KMS-11 (cell line): ENCODE data around the gene BST1.

Source experiments
- H2AFZ ChIP-seq: fragments of 200-600 bp; sonication (generic); 2 replicates; pipeline ENCODE4 v1.6.1; 2016; ENCODE audit warnings: antibody characterized with exemption, mixed run types, low read depth
- H3K27ac ChIP-seq: fragments of 200-600 bp; sonication (generic); 2 replicates; pipeline ENCODE4 v1.6.1; 2016; ENCODE audit warnings: mild to moderate bottlenecking, mixed run types
- H3K27me3 ChIP-seq: fragments of 200-600 bp; sonication (generic); 2 replicates; pipeline ENCODE4 v1.6.1; 2017; ENCODE audit warnings: mild to moderate bottlenecking, low read depth, mixed run types, moderate library complexity; ENCODE audit not compliant: insufficient read depth
- H3K36me3 ChIP-seq: fragments of 200-600 bp; sonication (generic); 2 replicates; pipeline ENCODE4 v1.6.1; 2017; ENCODE audit warnings: mild to moderate bottlenecking, mixed run types; ENCODE audit not compliant: insufficient read depth
- H3K4me1 ChIP-seq: fragments of 200-600 bp; sonication (generic); 2 replicates; pipeline ENCODE4 v1.6.1; 2016; ENCODE audit warnings: mild to moderate bottlenecking, low read depth, mixed run types; ENCODE audit not compliant: poor library complexity, severe bottlenecking
- H3K4me2 ChIP-seq: fragments of 200-600 bp; sonication (generic); 2 replicates; pipeline ENCODE4 v1.7.0; 2016; ENCODE audit warnings: mild to moderate bottlenecking, mixed run types
- H3K4me3 ChIP-seq: fragments of 200-600 bp; sonication (generic); IDR thresholded peaks from 2 replicates; pipeline ENCODE4 v1.6.1; 2017; ENCODE audit warnings: low read depth, low read length, mixed read lengths; ENCODE audit not compliant: insufficient read depth
- H3K79me2 ChIP-seq: fragments of 200-600 bp; sonication (generic); 2 replicates; pipeline ENCODE4 v1.6.1; 2016; ENCODE audit warnings: low read depth, mixed run types; ENCODE audit not compliant: insufficient read depth
- H3K9ac ChIP-seq: fragments of 200-600 bp; sonication (generic); 2 replicates; pipeline ENCODE4 v1.6.1; 2016; ENCODE audit warnings: mild to moderate bottlenecking, mixed run types
- H4K20me1 ChIP-seq: fragments of 200-600 bp; sonication (generic); 2 replicates; pipeline ENCODE4 v1.6.1; 2016; ENCODE audit warnings: mild to moderate bottlenecking, mixed run types; ENCODE audit not compliant: insufficient read depth
- TF ChIP-seq, protein P1 (sequence below): fragments of 200-600 bp; sonication (generic); conservative IDR thresholded peaks from 2 replicates; pipeline ENCODE4 v1.6.1; 2017; ENCODE audit warnings: low read depth, mild to moderate bottlenecking, antibody characterized with exemption, low read length, moderate library complexity, mixed read lengths

BST1 gene

DNA sequence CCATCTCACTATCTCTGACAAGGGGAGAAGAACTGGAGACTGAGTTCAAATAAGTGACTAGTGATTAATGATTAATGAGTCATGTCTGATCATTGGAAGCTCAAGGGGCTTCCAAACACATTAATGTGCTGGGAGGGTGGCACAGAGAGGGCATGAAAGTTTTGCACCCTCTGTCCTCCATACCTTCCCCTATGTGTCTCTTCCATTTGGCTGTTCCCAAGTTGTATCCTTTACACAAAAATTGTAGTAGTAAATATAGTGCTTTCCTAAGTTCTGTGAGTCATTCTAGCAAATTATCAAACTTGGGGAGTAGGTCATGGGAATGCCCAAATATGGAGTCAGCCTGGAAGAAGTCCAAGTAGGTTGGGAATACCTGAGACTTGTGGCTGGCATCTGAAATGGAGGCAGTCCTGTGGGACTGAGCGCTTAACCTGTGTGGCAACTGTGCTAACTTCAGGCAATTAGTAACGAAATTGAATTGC, 25.3 kb upstream of the BST1 start:
- Histone ChIP-seq H3K4me1 (peaks cover 3% of the 10 kb centered on the region), H3K36me3 (no peaks in the 10 kb centered on the region), H3K27ac (no peak overlapping the region), H3K4me2 (no peak overlapping the region), H4K20me1 (no peaks in the 10 kb centered on the region), H3K4me3 (no peak overlapping the region), H3K9ac (no peak overlapping the region), H2AFZ (no peak overlapping the region), H3K27me3 (no peaks in the 10 kb centered on the region), H3K79me2 (0 out of 2 replicates have a peak, but pooled peaks cover 6% of the 10 kb centered on the region)
- TF ChIP-seq, protein P1, sequence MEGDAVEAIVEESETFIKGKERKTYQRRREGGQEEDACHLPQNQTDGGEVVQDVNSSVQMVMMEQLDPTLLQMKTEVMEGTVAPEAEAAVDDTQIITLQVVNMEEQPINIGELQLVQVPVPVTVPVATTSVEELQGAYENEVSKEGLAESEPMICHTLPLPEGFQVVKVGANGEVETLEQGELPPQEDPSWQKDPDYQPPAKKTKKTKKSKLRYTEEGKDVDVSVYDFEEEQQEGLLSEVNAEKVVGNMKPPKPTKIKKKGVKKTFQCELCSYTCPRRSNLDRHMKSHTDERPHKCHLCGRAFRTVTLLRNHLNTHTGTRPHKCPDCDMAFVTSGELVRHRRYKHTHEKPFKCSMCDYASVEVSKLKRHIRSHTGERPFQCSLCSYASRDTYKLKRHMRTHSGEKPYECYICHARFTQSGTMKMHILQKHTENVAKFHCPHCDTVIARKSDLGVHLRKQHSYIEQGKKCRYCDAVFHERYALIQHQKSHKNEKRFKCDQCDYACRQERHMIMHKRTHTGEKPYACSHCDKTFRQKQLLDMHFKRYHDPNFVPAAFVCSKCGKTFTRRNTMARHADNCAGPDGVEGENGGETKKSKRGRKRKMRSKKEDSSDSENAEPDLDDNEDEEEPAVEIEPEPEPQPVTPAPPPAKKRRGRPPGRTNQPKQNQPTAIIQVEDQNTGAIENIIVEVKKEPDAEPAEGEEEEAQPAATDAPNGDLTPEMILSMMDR, result no peak

DNA sequence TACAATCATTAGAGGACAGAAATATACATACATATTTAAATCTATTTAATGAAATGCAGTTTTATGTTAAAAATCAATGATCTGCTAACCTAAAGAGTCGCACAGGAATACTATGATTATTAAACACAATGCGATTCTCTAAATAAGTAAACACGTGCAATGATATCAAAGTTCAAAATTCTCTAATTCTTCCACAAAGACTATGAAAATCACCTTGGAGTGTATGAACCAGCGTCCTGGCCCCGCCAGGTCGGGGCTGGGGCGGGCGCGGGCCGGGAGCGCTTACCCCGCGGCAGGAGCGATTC, 21.8 kb upstream of the BST1 start:
- TF ChIP-seq, protein P1, result no peak
- peak overlapping the region; percentile 80 for H3K27ac ChIP-seq
- no peaks in the 10 kb centered on the region for H3K27me3 ChIP-seq
- no peaks in the 10 kb centered on the region for H3K36me3 ChIP-seq
- H3K79me2 ChIP-seq, result 0 out of 2 replicates have a peak, but pooled peaks cover 2% of the 10 kb centered on the region
- no peak overlapping the region for H3K4me3 ChIP-seq
- no peaks in the 10 kb centered on the region for H4K20me1 ChIP-seq
- H3K9ac ChIP-seq, result peak overlapping the region; percentile 83
- H2AFZ ChIP-seq, result peak overlapping the region; percentile 92
- peak overlapping the region; percentile 39; the same call in 1 of the 2 replicates for H3K4me2 ChIP-seq
- H3K4me1 ChIP-seq, result peaks cover 7% of the 10 kb centered on the region

DNA sequence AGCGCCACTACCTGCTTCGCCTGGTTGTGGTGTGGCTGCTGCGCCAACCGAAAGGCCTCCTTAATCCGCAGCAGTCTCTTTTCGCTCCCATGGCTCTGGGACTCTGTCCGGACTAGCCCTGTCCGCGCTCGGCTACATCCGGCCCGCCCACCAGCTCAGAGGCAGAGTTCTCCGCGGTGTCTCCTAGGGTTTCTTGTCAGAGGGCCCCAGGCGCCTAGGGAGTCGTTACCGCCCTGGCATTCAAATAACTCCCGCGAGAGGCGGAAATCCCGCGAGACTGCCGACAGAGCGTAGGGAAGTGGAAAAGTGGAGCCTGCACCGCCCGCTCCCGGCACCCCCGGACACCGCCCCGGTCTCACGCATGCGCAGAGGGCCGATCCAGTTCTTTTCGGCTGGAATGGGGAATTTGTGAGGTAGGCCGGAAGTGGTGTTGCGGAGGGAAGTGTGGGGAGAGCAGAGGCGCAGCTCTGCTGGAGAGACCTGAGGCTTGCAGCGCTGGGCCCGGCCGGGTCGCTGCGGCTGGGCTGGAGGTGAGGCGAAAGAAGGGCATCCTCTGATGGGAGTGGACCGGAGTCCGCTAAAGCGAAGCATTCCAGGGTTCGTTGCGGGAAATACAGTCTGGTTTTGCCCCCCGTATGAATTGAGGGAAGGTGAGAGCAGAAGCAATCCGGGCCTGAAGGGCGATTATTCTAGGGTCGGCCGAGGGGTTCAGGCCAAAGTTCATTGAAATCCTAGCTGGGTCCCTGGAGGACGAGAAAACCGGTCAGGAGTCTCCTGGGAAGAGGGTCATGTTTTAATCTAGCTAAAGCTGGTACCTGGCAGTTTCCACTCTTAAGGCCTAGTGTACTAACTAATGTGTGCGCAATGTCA, 21.3 kb upstream of the BST1 start, which contains the start of gene FAM200B:
Gene FAM200B (plus strand): TSS at position 456 of the 870 bp plus-strand sequence. CDS start 5,151 bp downstream, outside the sequence.
- H3K4me2 ChIP-seq, result peak within 1 kb of the TSS; percentile 69
- H3K27ac ChIP-seq, result peak within 1 kb of the TSS; percentile 80
- H3K4me1 ChIP-seq, result peaks cover 7% of the 10 kb centered on the region
- no peaks in the 10 kb centered on the region for H4K20me1 ChIP-seq
- H2AFZ ChIP-seq, result peak within 1 kb of the TSS; percentile 92
- H3K9ac ChIP-seq, result peak within 1 kb of the TSS; percentile 83
- no peak within 1 kb of the TSS for H3K4me3 ChIP-seq
- no peaks in the 10 kb centered on the region for H3K36me3 ChIP-seq
- H3K79me2 ChIP-seq, result no peaks in the 10 kb centered on the region
- TF ChIP-seq, protein P1, result no peak
- H3K27me3 ChIP-seq, result no peaks in the 10 kb centered on the region

DNA sequence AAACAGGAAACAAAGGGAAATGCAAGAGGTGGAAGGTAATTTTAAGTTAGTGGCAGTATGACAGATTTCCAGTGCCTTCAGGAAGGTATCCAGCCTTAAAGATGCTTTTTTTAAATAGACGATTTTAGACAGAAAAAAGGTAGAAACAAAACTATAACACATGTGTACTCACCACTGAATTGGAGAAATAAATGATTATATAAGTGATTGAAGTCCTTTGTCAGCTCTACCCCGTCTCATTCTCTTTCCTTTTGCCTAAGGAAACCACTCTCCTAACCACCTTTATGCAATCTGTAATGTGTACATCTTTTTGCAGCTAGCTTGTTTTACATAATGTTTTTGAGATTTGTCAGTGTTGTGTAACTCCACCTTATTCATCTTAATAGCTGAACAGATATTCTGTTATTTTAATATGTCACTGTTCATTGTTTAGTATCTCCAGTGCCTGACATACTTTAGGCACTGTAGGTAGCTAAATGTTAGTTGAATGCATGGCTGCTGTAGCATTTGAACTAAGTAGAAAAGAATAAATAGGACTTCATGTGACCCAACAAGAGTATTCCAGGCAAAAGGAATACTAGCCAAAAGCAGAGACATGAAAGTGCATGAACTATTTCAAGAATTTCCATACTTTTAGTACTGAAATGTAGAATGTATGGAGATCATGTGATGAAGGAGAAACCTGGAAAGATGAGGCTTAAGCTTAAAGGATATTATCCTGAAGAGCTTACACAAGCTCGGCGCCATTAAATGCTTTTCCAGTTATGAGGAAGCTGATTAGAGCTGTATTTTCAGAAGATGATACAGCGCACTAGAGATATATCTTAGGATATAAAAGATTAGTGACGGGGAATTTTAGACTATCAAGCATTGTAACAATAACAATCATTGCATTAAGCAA, 20.4 kb upstream of the BST1 start:
- no peaks in the 10 kb centered on the region for H4K20me1 ChIP-seq
- H3K4me1 ChIP-seq, result peaks cover 7% of the 10 kb centered on the region
- H3K36me3 ChIP-seq, result no peaks in the 10 kb centered on the region
- H3K4me3 ChIP-seq, result no peak overlapping the region
- peak overlapping the region; percentile 83 for H3K9ac ChIP-seq
- H2AFZ ChIP-seq, result peak overlapping the region; percentile 92; the same call in 1 of the 2 replicates
- H3K79me2 ChIP-seq, result no peaks in the 10 kb centered on the region
- H3K27ac ChIP-seq, result peak overlapping the region; percentile 80; the same call in 1 of the 2 replicates
- TF ChIP-seq, protein P1, result no peak
- H3K27me3 ChIP-seq, result no peaks in the 10 kb centered on the region
- peak overlapping the region; percentile 69 for H3K4me2 ChIP-seq
